GM19239 (cell line): ENCODE data around the gene PCDH11X.
"Not testable (repeated sequence)": the region's sequence is repeated elsewhere in the genome, so short reads cannot be mapped to it uniquely, and the experiment has no call there.

ENCODE experiments used
- DNase-seq: peaks from one replicate; pipeline ENCODE4 v3.0.0; 2011; ENCODE audit warnings: low spot score; ENCODE audit not compliant: insufficient read length
- FAIRE-seq: peaks from 2 replicates; lab custom pipeline; 2011; peaks lifted over from hg19 to GRCh38; lab: Jason Lieb, UNC

The PCDH11X gene

GRCh38 chrX:91779135-91779534 is at the start of gene PCDH11X:
PCDH11X (plus strand) TSS chrX:91779375; CDS start chrX:91835505, 56,130 bp downstream.
- DNase-seq, FAIRE-seq: not testable (repeated sequence)

GRCh38 chrX:91747446-91747845 is 31.7 kb upstream of the PCDH11X start:
- FAIRE-seq = not testable (repeated sequence)

GRCh38 chrX:91753022-91753421 is 26.2 kb upstream of the PCDH11X start:
- not testable (repeated sequence) for DNase-seq, FAIRE-seq

More at GRCh38 chrX:91747446-91747845, 31.7 kb upstream of the PCDH11X start:
- not testable (repeated sequence) for DNase-seq

GRCh38 chrX:91770619-91771488 is 8.3 kb upstream of the PCDH11X start:
- not testable (repeated sequence) for DNase-seq
- FAIRE-seq = peak; percentile 99

- FAIRE-seq, DNase-seq: not testable (repeated sequence)
Observed at GRCh38 chrX:91773943-91774342, 5.2 kb upstream of the PCDH11X start.

- FAIRE-seq, DNase-seq: not testable (repeated sequence)
Observed at GRCh38 chrX:91780008-91780407, 833 bp downstream of the PCDH11X start.

- FAIRE-seq = peak; percentile 59
- not testable (repeated sequence) for DNase-seq
Observed at GRCh38 chrX:91780698-91781097, 1.5 kb downstream of the PCDH11X start.

- not testable (repeated sequence) for FAIRE-seq
Observed at GRCh38 chrX:91781553-91782298, 2.6 kb downstream of the PCDH11X start.

GRCh38 chrX:91782825-91783224 is 3.6 kb downstream of the PCDH11X start:
- not testable (repeated sequence) for DNase-seq, FAIRE-seq

More at GRCh38 chrX:91781553-91782298, 2.6 kb downstream of the PCDH11X start:
- not testable (repeated sequence) for DNase-seq

GRCh38 chrX:91817537-91817936 is 38.4 kb downstream of the PCDH11X start:
- DNase-seq, FAIRE-seq: not testable (repeated sequence)

- not testable (repeated sequence) for FAIRE-seq, DNase-seq
Observed at GRCh38 chrX:91825321-91825720, 46.1 kb downstream of the PCDH11X start.
